Stimulated activated CD8-positive, alpha-beta memory T cell treated with anti-CD3 and anti-CD28 coated beads, Interleukin-15, amount 100 ng/mL, for 48 hours (primary cell): ENCODE measurements around the gene PTPRT.

Experiments used
- DNase-seq, 2 donors: peaks; one replicate each; pipeline ENCODE4 v3.0.0-alpha.2; 2020; ENCODE audit warnings: low read depth in 2 of 2

PTPRT gene

DNA sequence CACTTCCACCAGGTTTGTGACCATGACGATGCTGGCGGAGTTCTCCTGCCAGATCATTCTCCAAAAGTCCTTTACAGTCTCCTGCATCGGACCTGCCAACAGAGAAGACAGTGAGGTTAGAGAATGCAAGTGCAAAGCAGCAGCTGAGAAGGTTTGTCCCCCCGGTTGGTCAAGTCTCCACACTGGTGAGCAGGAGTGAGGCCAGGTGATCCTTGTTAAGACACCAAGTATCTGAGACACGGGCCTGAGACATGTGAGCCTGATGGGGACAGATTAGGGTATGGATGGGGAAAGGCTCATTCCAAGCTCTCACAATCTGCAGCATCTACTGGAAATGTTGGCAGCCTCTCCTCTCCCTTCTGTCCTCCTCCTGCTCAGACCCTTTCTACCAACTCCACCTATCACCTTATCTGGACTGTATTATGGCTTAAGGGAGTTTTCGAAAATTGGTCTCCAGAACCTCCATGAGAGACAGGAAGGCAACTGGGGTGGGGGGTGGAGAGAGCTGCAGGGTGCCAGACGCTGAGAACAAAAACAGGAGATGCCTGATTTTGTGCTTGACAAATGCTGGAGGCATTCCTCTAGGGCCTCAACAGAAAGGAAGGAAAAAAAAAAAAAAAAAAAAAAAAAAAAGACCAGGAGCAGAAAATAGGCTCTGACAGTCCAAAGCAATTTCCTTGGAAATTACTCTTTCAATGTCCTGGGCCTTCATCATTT, 1071.1 kb downstream of the PTPRT start:
- no peak for DNase-seq

DNA sequence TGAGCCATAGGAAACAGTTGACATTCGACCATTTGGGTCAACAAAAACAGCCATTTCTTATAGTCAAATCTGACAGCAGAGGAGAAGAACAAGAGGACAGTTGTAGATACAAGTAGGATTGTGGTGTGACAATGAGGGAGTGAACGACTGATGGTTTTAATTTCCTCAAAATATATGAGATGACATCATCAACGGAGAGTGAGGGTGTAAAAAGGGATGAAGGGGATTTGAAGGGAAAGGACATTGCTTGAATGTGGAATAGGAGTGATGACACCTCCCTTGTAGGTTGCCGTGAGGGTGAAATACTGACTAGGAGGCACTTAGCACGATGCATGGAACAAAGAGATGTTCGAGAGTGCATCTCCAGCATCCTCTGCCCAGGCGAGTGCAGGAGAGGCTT, 1071.7 kb downstream of the PTPRT start:
- no peak for DNase-seq

DNA sequence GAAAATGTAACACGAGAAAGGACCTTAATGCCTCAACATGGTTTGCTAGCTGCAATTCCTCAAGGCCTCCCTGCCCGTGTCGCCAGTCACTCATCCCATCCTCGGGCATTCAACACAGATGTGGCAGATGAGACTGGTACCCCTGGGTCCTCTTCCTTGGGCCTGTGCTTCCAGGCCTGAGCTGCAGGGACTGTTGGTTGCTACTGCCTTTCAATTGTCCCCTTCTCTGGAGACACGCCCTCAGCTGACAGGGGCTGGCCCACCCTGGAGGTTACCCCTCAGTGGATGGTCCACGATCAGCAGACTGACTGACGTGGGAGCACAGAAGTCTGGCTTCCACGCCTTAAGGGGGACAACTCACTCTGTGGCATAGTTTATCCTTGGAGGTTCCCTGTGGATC, 1076.5 kb downstream of the PTPRT start:
- no peak for DNase-seq

- no peak for DNase-seq
These were observed 1077.5 kb downstream of the PTPRT start for GRCh38 chr20:42112161-42112560.

DNA sequence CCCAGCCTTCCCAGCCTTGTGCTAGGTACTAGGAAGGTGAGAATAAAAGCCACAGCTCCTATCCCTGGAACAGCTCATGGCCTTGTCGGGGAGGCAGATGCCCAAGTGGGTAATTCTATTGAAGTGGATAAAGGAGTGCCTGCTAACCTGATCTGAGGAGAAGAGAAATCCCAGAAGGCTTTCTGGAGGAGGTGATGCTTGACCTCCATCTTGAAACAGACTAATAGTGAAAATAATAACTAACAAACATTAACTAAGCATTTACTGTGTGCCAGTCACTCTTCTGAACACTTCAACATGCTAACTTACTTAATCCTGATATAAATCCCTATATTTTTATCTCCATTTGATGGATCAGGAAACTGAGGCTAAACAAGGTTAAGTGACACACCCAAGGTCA, 1078.4 kb downstream of the PTPRT start:
- no peak for DNase-seq

GRCh38 chr20:42110301-42110700, 1079.4 kb downstream of the PTPRT start:
- no peak for DNase-seq

DNA sequence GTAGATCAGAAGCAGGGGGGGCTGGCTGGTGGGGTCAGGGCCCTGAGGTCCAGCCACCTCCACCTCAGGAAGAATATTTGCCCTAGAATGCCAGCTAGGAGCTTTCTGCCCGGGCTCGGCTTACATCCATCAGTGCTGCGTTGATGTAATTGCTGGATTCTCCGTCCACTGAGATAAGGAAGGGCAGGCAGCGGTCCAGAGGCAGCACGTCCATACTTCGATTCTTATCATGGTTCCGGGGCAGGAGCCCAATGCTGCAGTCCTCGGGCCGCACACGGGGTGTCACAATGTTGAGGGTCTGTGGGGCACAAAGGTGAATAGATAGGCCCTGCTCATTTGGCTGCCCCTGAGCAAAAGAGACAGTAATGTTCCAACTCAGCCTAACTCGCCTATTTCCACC, 1087.7 kb downstream of the PTPRT start:
- no peak for DNase-seq

DNA sequence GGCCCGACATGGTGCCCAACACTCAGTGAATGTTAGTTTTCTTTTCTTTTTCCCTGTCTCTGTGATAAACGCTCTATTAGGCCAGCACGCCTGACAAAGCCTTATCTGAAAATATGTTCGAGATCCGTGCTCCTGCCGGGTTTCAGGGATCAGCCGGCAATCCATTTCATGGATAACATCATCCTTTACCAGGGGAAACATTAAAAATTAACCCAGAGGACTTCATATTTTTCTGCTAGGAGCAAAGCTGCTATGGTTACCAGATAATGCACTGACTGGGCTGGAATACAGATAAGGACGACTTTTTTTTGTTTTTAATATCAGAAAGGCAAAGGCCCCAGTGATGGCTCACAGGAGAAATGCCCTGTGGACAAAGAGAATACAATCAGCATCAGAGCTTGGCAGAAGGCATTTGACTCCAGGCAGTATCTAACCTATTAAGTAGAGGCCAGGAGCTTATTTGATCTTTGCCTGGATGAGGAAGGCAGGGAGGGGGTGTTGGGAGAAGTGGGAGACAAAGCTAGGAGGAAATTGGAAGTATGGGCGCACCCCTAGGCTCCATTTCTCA, 1089.5 kb downstream of the PTPRT start:
- no peak for DNase-seq

DNA sequence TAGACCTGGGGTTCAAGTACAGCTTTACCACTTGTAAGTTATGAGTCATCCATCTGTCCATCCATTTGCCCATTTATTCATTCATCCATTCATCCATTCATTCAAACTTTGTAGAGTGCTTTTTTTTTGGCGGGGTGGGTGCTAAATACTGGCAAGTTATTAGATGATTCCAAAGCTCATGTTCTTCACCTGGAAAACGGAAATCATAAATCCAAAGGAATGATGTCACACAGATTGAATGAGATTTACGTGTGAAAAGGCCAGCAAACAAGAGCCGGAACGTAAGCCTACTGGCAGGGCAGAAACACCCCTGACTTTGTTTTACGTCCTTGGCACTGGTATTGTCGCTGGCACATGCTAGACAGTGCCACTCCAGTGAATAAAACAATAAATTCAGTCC, 1090.6 kb downstream of the PTPRT start:
- no peak for DNase-seq

GRCh38 chr20:42098418-42098817, 1091.3 kb downstream of the PTPRT start:
- no peak for DNase-seq

GRCh38 chr20:42097741-42098140, 1092.0 kb downstream of the PTPRT start:
- no peak for DNase-seq

- DNase-seq = no peak
These were observed 1094.5 kb downstream of the PTPRT start for GRCh38 chr20:42095221-42095620.

DNA sequence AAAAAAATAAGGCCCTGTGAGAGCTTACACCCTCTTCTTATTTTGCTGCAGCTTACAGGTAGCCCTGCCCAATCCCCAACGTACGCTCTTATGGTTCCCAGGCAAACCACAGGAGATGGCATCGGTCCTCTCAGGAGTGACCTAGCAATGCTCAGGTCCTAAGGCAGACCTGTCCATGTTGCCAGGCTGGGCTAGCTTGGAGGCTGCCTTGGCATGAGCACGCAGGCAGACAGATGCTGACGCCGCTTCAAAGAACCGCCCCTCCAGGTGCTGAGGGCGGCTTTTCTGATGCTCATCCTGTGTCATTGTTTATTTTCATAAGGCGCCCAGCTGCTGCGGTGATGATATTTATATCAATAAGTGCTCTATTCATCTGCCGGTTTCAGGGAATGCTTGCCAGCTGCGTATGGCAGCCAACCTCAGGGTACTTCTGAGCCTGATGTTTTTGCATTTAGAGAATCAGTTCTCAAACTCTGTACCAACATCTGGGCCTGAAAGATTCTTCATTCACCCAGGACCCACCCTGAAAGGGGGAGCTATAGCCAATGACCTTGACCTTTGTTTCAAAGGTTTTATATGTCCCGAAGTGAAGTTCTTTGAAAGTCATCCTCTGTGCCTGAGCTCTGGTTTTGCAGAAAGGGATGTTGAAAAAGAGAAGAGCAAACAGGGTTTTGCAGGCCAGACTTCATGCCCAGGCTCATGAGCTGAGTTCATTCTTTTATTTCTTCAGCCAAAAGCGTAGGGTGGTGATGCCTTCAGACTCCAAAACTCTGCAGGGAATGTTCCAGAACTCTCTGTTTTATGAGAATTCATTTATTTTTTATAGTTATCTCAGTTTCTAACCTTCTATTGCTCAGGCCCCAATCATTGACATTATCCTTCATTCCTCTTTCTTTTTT, 1095.9 kb downstream of the PTPRT start:
- DNase-seq = no peak

DNA sequence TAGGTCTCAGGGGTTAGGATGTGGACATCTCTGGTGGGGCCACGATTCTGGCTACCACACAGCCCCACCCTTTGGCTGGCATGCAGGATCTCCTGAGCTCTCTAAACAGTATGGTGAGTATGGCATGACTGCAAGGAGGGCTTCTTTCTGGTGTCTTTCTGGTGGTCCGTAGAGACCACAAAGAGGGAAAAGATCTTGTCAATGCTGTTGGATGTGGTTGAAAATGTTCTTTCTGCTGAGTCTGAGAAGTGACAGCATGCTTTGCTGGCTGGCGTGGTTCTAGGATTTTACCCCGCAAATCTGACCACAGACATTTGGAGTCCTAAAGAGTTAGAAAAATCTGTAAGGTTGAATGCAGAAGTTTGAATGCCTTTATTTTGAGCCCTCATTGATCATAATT, 1096.7 kb downstream of the PTPRT start:
- DNase-seq = no peak

GRCh38 chr20:42085366-42085765, 1104.3 kb downstream of the PTPRT start:
- no peak for DNase-seq

GRCh38 chr20:42083280-42083679, 1106.4 kb downstream of the PTPRT start:
- DNase-seq = no peak

GRCh38 chr20:42082611-42083010, 1107.1 kb downstream of the PTPRT start:
- DNase-seq = no peak

- no peak for DNase-seq
These were observed 1108.8 kb downstream of the PTPRT start for GRCh38 chr20:42080956-42081355.

DNA sequence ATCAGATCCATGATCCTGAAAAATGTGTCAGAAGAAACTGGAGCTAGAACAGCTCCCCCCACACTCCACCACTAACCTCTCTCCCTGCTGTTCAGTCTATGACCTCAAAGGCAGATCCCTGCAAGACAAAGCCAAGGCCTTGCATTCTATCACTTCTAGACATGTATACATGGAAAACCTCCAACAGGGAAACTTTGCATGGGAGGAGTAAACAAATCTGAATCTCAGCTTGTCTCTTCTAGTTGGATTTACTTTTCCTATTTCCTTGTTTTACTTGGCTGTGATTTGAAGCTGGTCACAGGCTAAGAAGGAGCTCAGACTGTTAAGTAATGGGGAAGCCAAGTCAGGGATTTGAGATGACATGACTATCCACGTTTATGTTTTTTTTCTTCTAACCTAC, 1114.8 kb downstream of the PTPRT start:
- DNase-seq = no peak

GRCh38 chr20:42067596-42067995, 1122.1 kb downstream of the PTPRT start:
- no peak for DNase-seq

DNA sequence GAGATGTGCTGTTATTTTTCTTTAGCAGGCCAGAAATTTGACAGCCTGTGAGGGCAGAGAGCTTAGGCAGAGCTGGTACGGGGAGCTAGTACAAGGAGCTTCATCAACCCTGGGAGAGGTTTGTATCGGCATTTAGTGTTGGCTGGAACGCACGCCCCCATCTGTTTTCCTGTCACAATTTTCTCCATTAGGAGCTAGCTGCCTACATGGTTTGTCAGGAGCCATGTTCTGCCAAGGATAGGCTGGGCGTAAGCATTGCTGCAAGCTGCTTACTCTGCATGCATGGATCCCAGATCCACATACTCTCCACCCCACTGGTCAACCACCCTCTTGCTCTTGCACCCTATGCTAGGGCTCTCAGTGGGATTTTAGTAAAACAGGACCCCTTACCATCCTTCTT, 1122.5 kb downstream of the PTPRT start:
- DNase-seq = no peak

DNA sequence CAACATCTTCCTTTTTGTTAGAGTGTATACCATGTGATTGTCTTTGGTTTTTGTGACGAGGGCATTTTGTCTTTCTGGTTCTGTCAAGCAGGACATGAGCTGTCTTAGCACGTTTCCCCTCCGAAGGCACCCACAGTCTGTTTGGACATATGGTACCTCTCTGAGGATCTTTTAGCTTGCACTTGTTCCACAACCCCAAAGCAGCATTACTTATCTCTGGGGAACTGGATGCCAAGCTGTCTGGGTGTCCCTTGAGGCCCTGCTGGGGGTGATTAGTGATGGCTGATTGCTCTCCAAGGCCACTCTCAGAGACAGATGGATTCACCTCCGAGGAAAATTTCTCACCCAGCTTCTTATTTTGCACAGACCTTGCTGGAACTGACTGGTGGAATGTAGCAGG, 1126.6 kb downstream of the PTPRT start:
- DNase-seq = no peak

GRCh38 chr20:42053350-42053749, 1136.4 kb downstream of the PTPRT start:
- DNase-seq = no peak
